Keratinocyte (primary cell): ENCODE measurements around the gene ZCCHC10.

ENCODE experiments used
- EZH2 ChIP-seq: IDR thresholded peaks from one replicate; pipeline ENCODE4 v1.6.1; 2012; ENCODE audit warnings: inconsistent platforms, mild to moderate bottlenecking, low read length, moderate library complexity
- TF ChIP-seq, protein P1 (sequence below), 3 experiments: IDR thresholded peaks in 1 of 3; conservative IDR thresholded peaks in 1 of 3; optimal IDR thresholded peaks in 1 of 3; 2 replicates in 2 of 3; 3 replicates in 1 of 3; pipeline versions ENCODE3 to v1.5.1; 2011; ENCODE audit warnings: low read length in 3 of 3, mild to moderate bottlenecking in 3 of 3, moderate library complexity in 2 of 3, control low read depth in 1 of 3, inconsistent platforms in 1 of 3; ENCODE audit not compliant: insufficient read depth in 2 of 3; ENCODE audit errors: extremely low read depth in 1 of 3

DNA sequence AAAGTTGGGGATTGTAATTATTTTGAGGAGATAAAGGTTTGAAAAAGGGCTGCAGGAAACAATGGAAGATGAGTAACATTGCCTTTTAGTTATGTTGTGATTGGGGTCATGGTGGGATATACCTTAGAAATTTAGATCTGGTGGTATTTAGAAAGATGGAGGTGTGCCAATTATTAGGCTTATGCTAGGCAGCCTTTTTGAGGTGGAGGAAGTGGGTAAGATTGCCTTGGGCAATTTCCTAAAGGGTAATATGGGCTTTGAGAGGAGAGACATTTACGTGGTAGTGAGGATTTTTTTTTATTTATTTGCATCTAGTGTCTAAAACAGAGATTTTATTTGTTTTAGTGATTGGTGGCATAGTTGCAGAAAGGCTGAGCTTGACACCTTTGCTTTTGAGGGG lies 35.9 kb upstream of the ZCCHC10 start:
- TF ChIP-seq, protein P1, sequence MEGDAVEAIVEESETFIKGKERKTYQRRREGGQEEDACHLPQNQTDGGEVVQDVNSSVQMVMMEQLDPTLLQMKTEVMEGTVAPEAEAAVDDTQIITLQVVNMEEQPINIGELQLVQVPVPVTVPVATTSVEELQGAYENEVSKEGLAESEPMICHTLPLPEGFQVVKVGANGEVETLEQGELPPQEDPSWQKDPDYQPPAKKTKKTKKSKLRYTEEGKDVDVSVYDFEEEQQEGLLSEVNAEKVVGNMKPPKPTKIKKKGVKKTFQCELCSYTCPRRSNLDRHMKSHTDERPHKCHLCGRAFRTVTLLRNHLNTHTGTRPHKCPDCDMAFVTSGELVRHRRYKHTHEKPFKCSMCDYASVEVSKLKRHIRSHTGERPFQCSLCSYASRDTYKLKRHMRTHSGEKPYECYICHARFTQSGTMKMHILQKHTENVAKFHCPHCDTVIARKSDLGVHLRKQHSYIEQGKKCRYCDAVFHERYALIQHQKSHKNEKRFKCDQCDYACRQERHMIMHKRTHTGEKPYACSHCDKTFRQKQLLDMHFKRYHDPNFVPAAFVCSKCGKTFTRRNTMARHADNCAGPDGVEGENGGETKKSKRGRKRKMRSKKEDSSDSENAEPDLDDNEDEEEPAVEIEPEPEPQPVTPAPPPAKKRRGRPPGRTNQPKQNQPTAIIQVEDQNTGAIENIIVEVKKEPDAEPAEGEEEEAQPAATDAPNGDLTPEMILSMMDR (optimal IDR thresholded peaks at IDR 0.05 in 1 of 3, IDR thresholded peaks at IDR 0.05 in 1 of 3, conservative IDR thresholded peaks at IDR 0.05 in 1 of 3; ENCODE audit: extremely low read depth in 1 of 3, insufficient read depth in 2 of 3, low read length in 3 of 3), result no peak
- no peak for TF ChIP-seq EZH2
